Measurements from ENCODE around the gene FBXW10B. TPM values are rescaled to one million over a fixed set of nuclear protein-coding genes. Genes with fewer than 3 reads are reported as not detected.
"Not testable (repeated sequence)": the region's sequence is repeated elsewhere in the genome, so short reads cannot be mapped to it uniquely, and the experiment has no call there.

FBXW10B gene
- total RNA-seq, 2 donors from 2014 or later = 0.55 TPM; not detected in 1

- H3K36me3 Mint-ChIP-seq (ENCODE audit: low read depth); H3K4me1 ChIP-seq (ENCODE audit: control insufficient read depth, insufficient read depth, low read length); H3K27me3 Mint-ChIP-seq (ENCODE audit: insufficient read depth); DNase-seq; H3K4me1 Mint-ChIP-seq; H3K4me3 ChIP-seq (ENCODE audit: low read length); H3K27me3 ChIP-seq (ENCODE audit: control insufficient read depth, insufficient read depth, low read length, poor library complexity, severe bottlenecking); H3K36me3 ChIP-seq (ENCODE audit: control insufficient read depth, insufficient read depth, low read length); H3K4me3 Mint-ChIP-seq; H3K9ac ChIP-seq (ENCODE audit: extremely low read depth, low read length, poor library complexity, severe bottlenecking); H3K9me3 ChIP-seq (ENCODE audit: control insufficient read depth, low read length); H3K9me3 Mint-ChIP-seq; H3K27ac Mint-ChIP-seq; H3K27ac ChIP-seq (ENCODE audit: low read depth, low read length): not testable (repeated sequence)
- no CpG with 5 or more reads among the region's 1 CpG for WGBS, 2 experiments (ENCODE audit: insufficient coverage in 1 of 2, insufficient read length in 1 of 2)
These were observed 42.7 kb downstream of the FBXW10B start for GRCh38 chr17:15576848-15577247.

GRCh38 chr17:15574660-15575059 lies 44.8 kb downstream of the FBXW10B start:
- not testable (repeated sequence) for H3K4me1 Mint-ChIP-seq; H3K27ac Mint-ChIP-seq; H3K36me3 ChIP-seq (ENCODE audit: control insufficient read depth, insufficient read depth, low read length); H3K27me3 Mint-ChIP-seq (ENCODE audit: insufficient read depth); H3K36me3 Mint-ChIP-seq (ENCODE audit: low read depth); H3K4me1 ChIP-seq (ENCODE audit: control insufficient read depth, insufficient read depth, low read length); H3K9me3 Mint-ChIP-seq; H3K9me3 ChIP-seq (ENCODE audit: control insufficient read depth, low read length); H3K4me3 Mint-ChIP-seq; H3K9ac ChIP-seq (ENCODE audit: extremely low read depth, low read length, poor library complexity, severe bottlenecking); H3K4me3 ChIP-seq (ENCODE audit: low read length); DNase-seq; H3K27me3 ChIP-seq (ENCODE audit: control insufficient read depth, insufficient read depth, low read length, poor library complexity, severe bottlenecking); H3K27ac ChIP-seq (ENCODE audit: low read depth, low read length)
- 100% methylated on average over 2 of the region's 5 CpGs; no CpG with 5 or more reads in 1 of the 2 experiments for WGBS, 2 experiments (ENCODE audit: insufficient coverage in 1 of 2, insufficient read length in 1 of 2)

- H3K27ac Mint-ChIP-seq = not testable (repeated sequence)
These were observed 45.6 kb downstream of the FBXW10B start for GRCh38 chr17:15573870-15574269.

More at GRCh38 chr17:15573870-15574269, 45.6 kb downstream of the FBXW10B start:
- not testable (repeated sequence) for H3K4me1 ChIP-seq (ENCODE audit: control insufficient read depth, insufficient read depth, low read length); H3K36me3 Mint-ChIP-seq (ENCODE audit: low read depth); H3K27me3 Mint-ChIP-seq (ENCODE audit: insufficient read depth); H3K4me1 Mint-ChIP-seq; H3K27ac ChIP-seq (ENCODE audit: low read depth, low read length); H3K9me3 ChIP-seq (ENCODE audit: control insufficient read depth, low read length); H3K36me3 ChIP-seq (ENCODE audit: control insufficient read depth, insufficient read depth, low read length); H3K4me3 Mint-ChIP-seq; H3K9ac ChIP-seq (ENCODE audit: extremely low read depth, low read length, poor library complexity, severe bottlenecking); H3K27me3 ChIP-seq (ENCODE audit: control insufficient read depth, insufficient read depth, low read length, poor library complexity, severe bottlenecking); H3K9me3 Mint-ChIP-seq; H3K4me3 ChIP-seq (ENCODE audit: low read length)
- peak; percentile 83 for DNase-seq
- 47% methylated on average over 4 of the region's 4 CpGs; no CpG with 5 or more reads in 1 of the 2 experiments for WGBS, 2 experiments (ENCODE audit: insufficient coverage in 1 of 2, insufficient read length in 1 of 2)
- peak; percentile 59 for TF ChIP-seq CTCF (conservative IDR thresholded peaks at IDR 0.05)

Other genes with a start within 250 kb of the FBXW10B start
- gene CDRT4, start 152.1 kb downstream of the FBXW10B start, total RNA-seq = 10 to 100 TPM; 16.4 to 39.7 TPM
- 10 to 100 TPM; 30.7 to 73.2 TPM for gene TVP23C, start 56.2 kb downstream of the FBXW10B start, total RNA-seq
- 10 to 100 TPM; 19.4 to 34.6 TPM for gene TRIM16, start 64.6 kb upstream of the FBXW10B start, total RNA-seq
- 10 to 100 TPM; 75.1 to 81.2 TPM for gene ZNF286A, start 80.0 kb upstream of the FBXW10B start, total RNA-seq
- 1 to 10 TPM; 3.4 to 5.3 TPM for gene TBC1D26, start 112.6 kb upstream of the FBXW10B start, total RNA-seq

Data from endodermal cell (in vitro differentiated cells).